NCI-H1105 (cell line): ENCODE data around the gene C6orf132.

Experiments
- DNase-seq: peaks from one replicate; lab custom pipeline; 2025; lab: John Stamatoyannopoulos, UW

The C6orf132 gene

GRCh38 chr6:42105709-42106108 is 36.7 kb downstream of the C6orf132 start:
- DNase-seq: no peak

GRCh38 chr6:42105156-42105648 is 37.2 kb downstream of the C6orf132 start:
- DNase-seq: no peak

- DNase-seq: no peak
Measured at GRCh38 chr6:42104804-42105125, 37.7 kb downstream of the C6orf132 start.

GRCh38 chr6:42104095-42104803 is 38.2 kb downstream of the C6orf132 start:
- DNase-seq: no peak

GRCh38 chr6:42103753-42104094 is 38.7 kb downstream of the C6orf132 start:
- no peak for DNase-seq

GRCh38 chr6:42103216-42103615 is 39.2 kb downstream of the C6orf132 start:
- DNase-seq: no peak

- DNase-seq: no peak
Measured at GRCh38 chr6:42101186-42101657, 41.2 kb downstream of the C6orf132 start.

GRCh38 chr6:42100029-42100901 is 42.2 kb downstream of the C6orf132 start:
- DNase-seq: no peak

GRCh38 chr6:42099340-42100028 is 42.9 kb downstream of the C6orf132 start:
- no peak for DNase-seq

- no peak for DNase-seq
Measured at GRCh38 chr6:42095776-42096541, 46.5 kb downstream of the C6orf132 start.

- no peak for DNase-seq
Measured at GRCh38 chr6:42095094-42095493, 47.3 kb downstream of the C6orf132 start.

- DNase-seq: no peak
Measured at GRCh38 chr6:42093582-42094329, 48.7 kb downstream of the C6orf132 start.

GRCh38 chr6:42091718-42092023 is 50.7 kb downstream of the C6orf132 start:
- DNase-seq: no peak

- DNase-seq: no peak
Measured at GRCh38 chr6:42090819-42091717, 51.4 kb downstream of the C6orf132 start.

GRCh38 chr6:42088101-42088591 is 54.3 kb downstream of the C6orf132 start:
- DNase-seq: no peak

- no peak for DNase-seq
Measured at GRCh38 chr6:42086046-42087035, 56.1 kb downstream of the C6orf132 start.

- DNase-seq: no peak
Measured at GRCh38 chr6:42084889-42085288, 57.5 kb downstream of the C6orf132 start.

GRCh38 chr6:42083530-42083929 is 58.9 kb downstream of the C6orf132 start:
- DNase-seq: no peak

GRCh38 chr6:42079941-42080464 is 62.4 kb downstream of the C6orf132 start:
- DNase-seq: no peak
